ENCODE data around the gene KCNAB2.

KCNAB2 gene

DNA sequence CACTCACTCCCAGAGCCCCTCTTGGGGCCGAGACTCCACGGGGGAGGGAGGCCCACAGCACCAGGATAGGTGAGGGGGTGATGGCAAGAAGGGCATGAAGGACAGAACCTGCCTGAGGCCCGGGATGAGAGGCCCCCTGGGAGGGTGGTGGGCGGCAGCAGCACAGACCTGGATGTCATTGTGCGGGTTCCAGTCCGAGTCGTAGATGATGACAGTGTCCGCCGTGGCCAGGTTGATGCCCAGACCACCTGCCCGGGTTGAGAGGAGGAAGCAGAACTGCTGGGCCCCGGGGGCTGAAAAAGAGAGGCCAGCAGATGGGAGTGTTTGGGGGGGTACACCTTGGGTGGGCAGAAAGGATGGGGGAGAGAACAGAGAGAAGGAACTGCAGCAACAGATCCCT lies 84.3 kb downstream of the KCNAB2 start:
- CTCF ChIA-PET, result interaction anchor here (1.0 to 1.2 kb wide), 2 partner anchors 21 to 56 kb away, joined by 3 to 4 read pairs; no protein-coding TSS in a partner anchor

DNA sequence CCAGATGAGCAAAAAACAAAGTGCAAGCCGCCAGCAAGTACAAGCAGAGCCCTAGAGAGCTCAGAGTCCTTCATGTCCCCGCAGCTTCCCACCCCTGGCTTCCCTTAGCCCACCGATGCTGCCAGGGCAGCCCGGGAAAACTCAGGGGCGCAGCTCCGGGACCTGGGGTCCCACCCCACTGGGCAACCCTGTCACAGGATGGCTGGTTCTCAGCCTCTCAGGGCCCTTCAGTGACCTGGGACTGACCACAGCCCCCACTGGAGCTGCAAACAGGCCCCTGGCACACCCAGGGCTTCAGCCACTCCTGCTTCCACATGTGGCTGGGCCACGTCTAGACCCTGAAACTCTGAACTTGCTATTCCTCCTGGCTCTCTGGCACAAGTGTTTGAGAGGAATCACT lies 84.9 kb downstream of the KCNAB2 start:
- DNase-seq, result no peak
- no peak overlapping the region for H3K4me3 ChIP-seq (ENCODE audit: control insufficient read depth in 1 of 7, extremely low read depth in 1 of 7, insufficient read depth in 4 of 7, low read depth in 2 of 7, low read length in 6 of 7)
- H3K27me3 ChIP-seq (replicated peaks in 2 of 5; ENCODE audit: control insufficient read depth in 4 of 5, insufficient read depth in 5 of 5, low read length in 4 of 5), result no peaks in the 10 kb centered on the region
- H3K27ac ChIP-seq (ENCODE audit: insufficient read depth in 1 of 2, low read depth in 1 of 2, low read length in 2 of 2, poor library complexity in 1 of 2, severe bottlenecking in 2 of 2), result no peak overlapping the region
- 95% methylated on average over 7 of the region's 7 CpGs for WGBS (ENCODE audit: insufficient coverage)
- H3K36me3 ChIP-seq (ENCODE audit: control insufficient read depth in 4 of 4, insufficient read depth in 4 of 4, low read length in 3 of 4), result no peaks in the 10 kb centered on the region
- ChIA-PET CTCF (interaction anchor here (1.0 to 1.9 kb wide), 3 partner anchors 11 to 55 kb away, joined by 3 to 5 read pairs (median 4); no protein-coding TSS in a partner anchor), POLR2A (no interaction called here)
- peaks cover 0 to 6% (median 0%) of the 10 kb centered on the region in 5 experiments for H3K9me3 ChIP-seq (ENCODE audit: control extremely low read depth in 1 of 5, control insufficient read depth in 4 of 5, insufficient read depth in 2 of 5, low read depth in 1 of 5, low read length in 4 of 5)
- H3K4me1 ChIP-seq (ENCODE audit: control extremely low read depth in 1 of 4, control insufficient read depth in 4 of 4, insufficient read depth in 4 of 4, low read length in 3 of 4), result peaks cover 0 to 8% (median 5%) of the 10 kb centered on the region in 4 experiments

More for the DNA sequence above, 84.3 kb downstream of the KCNAB2 start:
- Histone ChIP-seq H3K27ac (ENCODE audit: insufficient read depth in 1 of 2, low read depth in 1 of 2, low read length in 2 of 2, poor library complexity in 1 of 2, severe bottlenecking in 2 of 2) (no peak overlapping the region), H3K4me3 (ENCODE audit: control insufficient read depth in 1 of 7, extremely low read depth in 1 of 7, insufficient read depth in 4 of 7, low read depth in 2 of 7, low read length in 6 of 7) (no peak overlapping the region), H3K9me3 (ENCODE audit: control extremely low read depth in 1 of 5, control insufficient read depth in 4 of 5, insufficient read depth in 2 of 5, low read depth in 1 of 5, low read length in 4 of 5) (peaks cover 0 to 6% (median 0%) of the 10 kb centered on the region in 5 experiments), H3K4me1 (ENCODE audit: control extremely low read depth in 1 of 4, control insufficient read depth in 4 of 4, insufficient read depth in 4 of 4, low read length in 3 of 4) (peaks cover 0 to 8% (median 5%) of the 10 kb centered on the region in 4 experiments), H3K27me3 (replicated peaks in 2 of 5; ENCODE audit: control insufficient read depth in 4 of 5, insufficient read depth in 5 of 5, low read length in 4 of 5) (no peaks in the 10 kb centered on the region), H3K36me3 (ENCODE audit: control insufficient read depth in 4 of 4, insufficient read depth in 4 of 4, low read length in 3 of 4) (no peaks in the 10 kb centered on the region)
- DNase-seq, result no peak
- 81% methylated on average over 11 of the region's 11 CpGs for WGBS (ENCODE audit: insufficient coverage)
- POLR2A ChIA-PET, result no interaction called here

DNA sequence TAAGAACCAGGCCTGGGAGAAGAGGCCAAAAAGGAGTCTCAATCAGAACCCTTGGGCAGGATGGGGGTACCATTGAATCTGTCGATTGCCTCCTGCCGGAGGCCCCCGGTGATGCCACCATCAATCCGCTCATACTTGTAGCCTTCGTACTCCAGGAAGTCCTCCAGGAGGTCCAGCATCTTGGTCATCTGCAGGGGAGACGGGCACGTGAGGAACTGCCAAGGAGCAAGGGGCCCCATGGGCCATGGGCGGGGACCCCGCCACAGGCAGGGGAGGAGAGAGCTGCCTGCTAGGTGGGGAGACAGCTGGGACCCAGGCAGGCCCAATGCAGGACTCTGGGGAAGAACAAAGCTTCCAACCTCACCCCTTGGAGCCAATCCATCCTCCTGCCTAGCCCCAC lies 85.9 kb downstream of the KCNAB2 start:
- Histone ChIP-seq H3K27ac (ENCODE audit: insufficient read depth in 1 of 2, low read depth in 1 of 2, low read length in 2 of 2, poor library complexity in 1 of 2, severe bottlenecking in 2 of 2) (no peak overlapping the region), H3K4me3 (ENCODE audit: control insufficient read depth in 1 of 7, extremely low read depth in 1 of 7, insufficient read depth in 4 of 7, low read depth in 2 of 7, low read length in 6 of 7) (no peak overlapping the region), H3K9me3 (ENCODE audit: control extremely low read depth in 1 of 5, control insufficient read depth in 4 of 5, insufficient read depth in 2 of 5, low read depth in 1 of 5, low read length in 4 of 5) (peaks cover 0 to 6% (median 0%) of the 10 kb centered on the region in 5 experiments), H3K27me3 (replicated peaks in 2 of 5; ENCODE audit: control insufficient read depth in 4 of 5, insufficient read depth in 5 of 5, low read length in 4 of 5) (no peaks in the 10 kb centered on the region), H3K36me3 (ENCODE audit: control insufficient read depth in 4 of 4, insufficient read depth in 4 of 4, low read length in 3 of 4) (no peaks in the 10 kb centered on the region), H3K4me1 (ENCODE audit: control extremely low read depth in 1 of 4, control insufficient read depth in 4 of 4, insufficient read depth in 4 of 4, low read length in 3 of 4) (peaks cover 0 to 8% (median 5%) of the 10 kb centered on the region in 4 experiments)
- 98% methylated on average over 7 of the region's 9 CpGs for WGBS (ENCODE audit: insufficient coverage)
- ChIA-PET CTCF (interaction anchor here (0.6 to 1.9 kb wide), 3 partner anchors 10 to 40 kb away, joined by 3 to 5 read pairs (median 3); no protein-coding TSS in a partner anchor), POLR2A (no interaction called here)
- DNase-seq, result no peak

DNA sequence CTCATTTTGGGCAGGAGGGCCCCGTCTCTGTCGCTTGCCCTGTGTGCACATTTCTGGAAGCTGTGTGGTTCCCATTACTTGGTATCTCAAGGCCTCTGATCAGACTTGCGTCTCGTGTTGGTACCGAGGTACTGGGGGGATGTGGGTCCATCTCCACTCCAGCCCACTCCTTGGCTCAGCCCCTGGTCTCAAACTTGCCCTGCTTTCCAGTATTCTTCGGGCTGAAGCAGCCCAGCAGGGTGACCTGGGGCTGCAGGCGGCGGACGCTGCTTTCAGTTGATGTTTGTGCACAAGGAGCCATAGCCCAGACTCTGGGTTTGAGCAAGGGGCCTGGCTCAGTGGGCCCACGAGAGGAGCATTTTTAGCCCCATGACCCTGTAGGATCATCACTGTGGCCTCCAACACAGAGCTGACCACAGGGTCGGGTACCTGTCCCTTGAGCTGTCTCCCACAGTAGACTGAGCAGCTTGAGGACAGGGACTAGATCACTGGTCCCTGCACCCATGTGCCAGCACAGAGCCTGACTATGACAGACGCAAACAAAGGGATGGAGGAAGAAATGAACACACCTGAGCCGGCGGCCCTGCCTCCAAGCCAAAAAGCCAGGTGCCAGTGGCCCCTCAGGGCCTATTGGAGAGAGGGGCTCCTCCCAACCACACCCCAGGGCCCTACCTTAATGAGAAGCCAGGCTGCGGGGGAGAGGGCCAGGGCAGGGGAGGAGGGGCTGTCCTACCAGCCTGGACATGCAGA lies 87.6 kb downstream of the KCNAB2 start:
- H3K27me3 ChIP-seq (replicated peaks in 2 of 5; ENCODE audit: control insufficient read depth in 4 of 5, insufficient read depth in 5 of 5, low read length in 4 of 5), result no peaks in the 10 kb centered on the region
- WGBS (ENCODE audit: insufficient coverage), result 100% methylated on average over 13 of the region's 15 CpGs
- no peak for DNase-seq
- H3K4me1 ChIP-seq (ENCODE audit: control extremely low read depth in 1 of 4, control insufficient read depth in 4 of 4, insufficient read depth in 4 of 4, low read length in 3 of 4), result peaks cover 0 to 12% (median 7%) of the 10 kb centered on the region in 4 experiments
- H3K27ac ChIP-seq (ENCODE audit: insufficient read depth in 1 of 2, low read depth in 1 of 2, low read length in 2 of 2, poor library complexity in 1 of 2, severe bottlenecking in 2 of 2), result no peak overlapping the region
- ChIA-PET CTCF (no interaction called here), POLR2A (no interaction called here)
- H3K9me3 ChIP-seq (ENCODE audit: control extremely low read depth in 1 of 5, control insufficient read depth in 4 of 5, insufficient read depth in 2 of 5, low read depth in 1 of 5, low read length in 4 of 5), result peaks cover 0 to 6% (median 0%) of the 10 kb centered on the region in 5 experiments
- H3K36me3 ChIP-seq (ENCODE audit: control insufficient read depth in 4 of 4, insufficient read depth in 4 of 4, low read length in 3 of 4), result no peaks in the 10 kb centered on the region
- no peak overlapping the region for H3K4me3 ChIP-seq (ENCODE audit: control insufficient read depth in 1 of 7, extremely low read depth in 1 of 7, insufficient read depth in 4 of 7, low read depth in 2 of 7, low read length in 6 of 7)

DNA sequence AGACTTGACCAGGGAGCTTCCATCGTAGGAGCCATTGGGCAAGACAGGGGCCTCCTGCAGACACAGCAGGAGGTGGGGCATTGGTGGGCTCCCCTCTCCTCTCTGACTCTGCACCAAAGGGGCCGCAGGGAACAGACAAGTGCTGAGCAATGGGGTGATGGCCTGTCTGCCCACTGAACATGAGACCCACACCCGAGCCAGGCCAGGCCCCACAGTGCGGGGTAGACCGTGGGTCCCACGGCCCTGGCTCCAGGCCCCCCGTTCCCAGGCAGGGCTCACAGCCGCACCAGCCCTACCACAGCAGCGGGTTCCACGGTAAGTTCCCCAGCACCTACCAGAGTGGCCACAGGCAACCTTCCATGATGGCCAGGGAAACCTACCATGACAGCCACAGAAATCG lies 88.5 kb downstream of the KCNAB2 start:
- WGBS (ENCODE audit: insufficient coverage), result 97% methylated on average over 8 of the region's 11 CpGs
- POLR2A ChIA-PET, result no interaction called here
- Histone ChIP-seq H3K4me1 (ENCODE audit: control extremely low read depth in 1 of 4, control insufficient read depth in 4 of 4, insufficient read depth in 4 of 4, low read length in 3 of 4) (peaks cover 0 to 19% (median 11%) of the 10 kb centered on the region in 4 experiments), H3K4me3 (ENCODE audit: control insufficient read depth in 1 of 7, extremely low read depth in 1 of 7, insufficient read depth in 4 of 7, low read depth in 2 of 7, low read length in 6 of 7) (no peak overlapping the region), H3K9me3 (ENCODE audit: control extremely low read depth in 1 of 5, control insufficient read depth in 4 of 5, insufficient read depth in 2 of 5, low read depth in 1 of 5, low read length in 4 of 5) (peaks cover 0 to 6% (median 0%) of the 10 kb centered on the region in 5 experiments), H3K27ac (ENCODE audit: insufficient read depth in 1 of 2, low read depth in 1 of 2, low read length in 2 of 2, poor library complexity in 1 of 2, severe bottlenecking in 2 of 2) (no peak overlapping the region), H3K36me3 (ENCODE audit: control insufficient read depth in 4 of 4, insufficient read depth in 4 of 4, low read length in 3 of 4) (no peaks in the 10 kb centered on the region), H3K27me3 (replicated peaks in 2 of 5; ENCODE audit: control insufficient read depth in 4 of 5, insufficient read depth in 5 of 5, low read length in 4 of 5) (no peaks in the 10 kb centered on the region)
- DNase-seq, result no peak
- CTCF ChIA-PET, result no interaction called here

DNA sequence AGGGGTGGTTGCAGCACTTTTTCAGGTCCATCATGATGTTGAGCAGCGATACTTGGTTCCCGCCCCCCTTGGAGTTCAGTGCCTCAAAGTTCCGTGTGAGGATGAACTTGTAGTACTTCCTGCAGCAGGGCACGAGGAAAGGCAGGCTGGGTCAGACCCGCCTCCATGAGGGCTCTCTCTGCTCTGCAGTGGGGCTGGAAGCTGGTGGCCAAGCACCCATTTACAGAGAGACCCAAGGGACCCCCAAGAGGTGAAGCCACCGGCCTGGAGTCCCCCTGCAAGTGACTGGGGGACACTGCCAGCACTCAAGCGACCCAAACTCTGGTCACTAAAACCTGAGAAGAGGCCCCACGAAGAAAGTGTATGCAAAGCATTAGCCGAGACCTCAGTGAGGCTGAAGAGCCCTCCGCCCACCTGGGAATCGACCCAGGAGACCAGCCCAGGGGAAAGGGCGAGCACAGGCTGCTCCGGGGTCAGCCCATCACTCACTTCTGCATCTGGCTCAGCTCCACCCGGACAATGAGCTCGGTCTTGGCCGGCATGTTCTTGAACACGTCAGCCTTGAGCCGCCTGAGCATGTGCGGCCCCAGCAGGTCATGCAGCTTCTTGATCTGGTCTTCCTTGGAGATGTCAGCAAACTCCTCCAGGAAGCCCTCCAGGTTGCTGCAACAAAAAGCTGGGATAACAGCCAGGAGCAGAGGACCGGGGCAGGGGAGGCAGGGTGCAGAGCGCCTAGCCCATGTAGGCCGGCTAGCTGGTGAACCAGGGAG lies 89.2 kb downstream of the KCNAB2 start:
- WGBS (ENCODE audit: insufficient coverage), result 98% methylated on average over 22 of the region's 22 CpGs
- Histone ChIP-seq H3K36me3 (ENCODE audit: control insufficient read depth in 4 of 4, insufficient read depth in 4 of 4, low read length in 3 of 4) (no peaks in the 10 kb centered on the region), H3K27me3 (replicated peaks in 2 of 5; ENCODE audit: control insufficient read depth in 4 of 5, insufficient read depth in 5 of 5, low read length in 4 of 5) (no peaks in the 10 kb centered on the region), H3K9me3 (ENCODE audit: control extremely low read depth in 1 of 5, control insufficient read depth in 4 of 5, insufficient read depth in 2 of 5, low read depth in 1 of 5, low read length in 4 of 5) (peaks cover 0 to 6% (median 0%) of the 10 kb centered on the region in 5 experiments), H3K27ac (ENCODE audit: insufficient read depth in 1 of 2, low read depth in 1 of 2, low read length in 2 of 2, poor library complexity in 1 of 2, severe bottlenecking in 2 of 2) (no peak overlapping the region), H3K4me3 (ENCODE audit: control insufficient read depth in 1 of 7, extremely low read depth in 1 of 7, insufficient read depth in 4 of 7, low read depth in 2 of 7, low read length in 6 of 7) (no peak overlapping the region), H3K4me1 (ENCODE audit: control extremely low read depth in 1 of 4, control insufficient read depth in 4 of 4, insufficient read depth in 4 of 4, low read length in 3 of 4) (peaks cover 0 to 21% (median 11%) of the 10 kb centered on the region in 4 experiments)
- DNase-seq, result no peak
- POLR2A ChIA-PET, result no interaction called here
- CTCF ChIA-PET, result interaction anchor here (0.7 kb wide), 2 partner anchors 8 to 427 kb away, joined by 3 read pairs; no protein-coding TSS in a partner anchor

Measured in common myeloid progenitor, CD34-positive (primary cell).